Lower leg skin (tissue), 3 donors: ENCODE measurements around the gene GLTP.
"Not testable (repeated sequence)": the region's sequence is repeated elsewhere in the genome, so short reads cannot be mapped to it uniquely, and the experiment has no call there.

Source experiments
- POLR2A ChIP-seq, 2 donors: fragments of 450-650 bp; IDR thresholded peaks; one replicate each; pipeline ENCODE4 v1.6.1; 2016 to 2017; ENCODE audit warnings: antibody characterized with exemption in 2 of 2, mild to moderate bottlenecking in 1 of 2, moderate library complexity in 1 of 2
- TF ChIP-seq, protein P1 (sequence below), 3 donors: fragments of 450-650 bp; IDR thresholded peaks; one replicate each; pipeline ENCODE4 v1.5.1; 2016; ENCODE audit warnings: antibody characterized with exemption in 3 of 3, mild to moderate bottlenecking in 3 of 3, moderate library complexity in 2 of 3

DNA sequence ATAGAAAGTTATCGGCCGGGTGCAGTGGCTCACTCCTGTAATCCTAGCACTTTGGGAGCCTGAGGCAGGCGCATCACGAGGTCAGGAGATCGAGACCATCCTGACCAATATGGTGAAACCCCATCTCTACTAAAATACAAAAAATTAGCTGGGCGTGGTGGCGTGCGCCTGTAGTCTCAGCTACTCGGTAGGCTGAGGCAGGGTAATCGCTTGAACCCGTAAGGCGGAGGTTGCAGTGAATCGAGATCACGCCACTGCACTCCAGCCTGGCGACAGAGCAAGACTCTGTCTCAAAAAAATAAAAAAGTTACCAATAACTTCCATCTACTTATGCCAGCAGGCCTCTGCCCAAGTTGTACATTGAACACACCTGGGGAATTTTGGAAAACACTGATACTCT lies 19.0 kb upstream of the GLTP start:
- TF ChIP-seq, protein P1, sequence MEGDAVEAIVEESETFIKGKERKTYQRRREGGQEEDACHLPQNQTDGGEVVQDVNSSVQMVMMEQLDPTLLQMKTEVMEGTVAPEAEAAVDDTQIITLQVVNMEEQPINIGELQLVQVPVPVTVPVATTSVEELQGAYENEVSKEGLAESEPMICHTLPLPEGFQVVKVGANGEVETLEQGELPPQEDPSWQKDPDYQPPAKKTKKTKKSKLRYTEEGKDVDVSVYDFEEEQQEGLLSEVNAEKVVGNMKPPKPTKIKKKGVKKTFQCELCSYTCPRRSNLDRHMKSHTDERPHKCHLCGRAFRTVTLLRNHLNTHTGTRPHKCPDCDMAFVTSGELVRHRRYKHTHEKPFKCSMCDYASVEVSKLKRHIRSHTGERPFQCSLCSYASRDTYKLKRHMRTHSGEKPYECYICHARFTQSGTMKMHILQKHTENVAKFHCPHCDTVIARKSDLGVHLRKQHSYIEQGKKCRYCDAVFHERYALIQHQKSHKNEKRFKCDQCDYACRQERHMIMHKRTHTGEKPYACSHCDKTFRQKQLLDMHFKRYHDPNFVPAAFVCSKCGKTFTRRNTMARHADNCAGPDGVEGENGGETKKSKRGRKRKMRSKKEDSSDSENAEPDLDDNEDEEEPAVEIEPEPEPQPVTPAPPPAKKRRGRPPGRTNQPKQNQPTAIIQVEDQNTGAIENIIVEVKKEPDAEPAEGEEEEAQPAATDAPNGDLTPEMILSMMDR (IDR thresholded peaks at IDR 0.05) = not testable (repeated sequence)
- TF ChIP-seq POLR2A (IDR thresholded peaks at IDR 0.05) = not testable (repeated sequence)
